Germinal center (tissue), 1 donor: ENCODE results near the gene AKIP1.
A peak's percentile ranks its signal among the peaks of the same experiment; 100 is the strongest.

ENCODE experiments used
- DNase-seq: peaks from one replicate; pipeline ENCODE4 v3.0.0; 2012; ENCODE audit warnings: mixed read lengths, low spot score

The AKIP1 gene

DNA sequence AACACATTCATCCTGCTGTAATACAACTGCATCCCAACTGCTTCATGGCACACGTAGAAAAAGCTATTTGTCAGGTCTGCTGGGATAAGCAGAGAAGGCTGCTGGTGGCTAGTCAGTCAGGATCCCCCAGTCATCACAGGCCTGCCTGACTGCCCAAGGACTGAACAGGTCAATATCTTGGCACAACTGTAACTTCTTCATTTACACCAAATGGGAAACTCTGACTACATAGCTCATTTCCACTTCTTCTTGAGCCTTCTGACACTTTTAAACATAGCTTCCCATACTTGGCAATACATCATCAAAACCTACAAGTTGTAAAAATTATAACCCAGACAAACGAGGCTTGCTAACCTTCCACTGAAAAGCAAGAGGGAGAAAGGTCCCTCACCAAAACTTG lies 50.4 kb downstream of the AKIP1 start:
- no peak for DNase-seq

DNA sequence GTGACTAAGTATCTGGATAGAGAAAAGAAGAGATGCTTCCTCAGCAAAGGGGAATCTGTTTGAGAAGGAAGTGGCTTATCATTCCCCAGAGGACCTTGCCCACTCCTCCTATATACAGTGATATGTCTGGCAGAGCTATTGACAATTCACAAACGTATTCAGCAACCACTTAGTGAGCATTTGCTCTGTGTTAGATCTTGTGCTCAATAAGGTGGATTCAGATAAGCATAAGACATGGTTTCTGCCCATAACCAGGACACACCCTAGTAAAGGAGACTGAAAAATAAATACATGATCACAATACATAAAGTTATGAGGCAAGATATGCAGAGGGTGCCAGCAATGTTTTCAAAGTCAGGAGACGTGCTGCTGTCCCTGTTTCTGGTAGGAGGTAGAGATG lies 51.9 kb downstream of the AKIP1 start:
- DNase-seq: no peak

DNA sequence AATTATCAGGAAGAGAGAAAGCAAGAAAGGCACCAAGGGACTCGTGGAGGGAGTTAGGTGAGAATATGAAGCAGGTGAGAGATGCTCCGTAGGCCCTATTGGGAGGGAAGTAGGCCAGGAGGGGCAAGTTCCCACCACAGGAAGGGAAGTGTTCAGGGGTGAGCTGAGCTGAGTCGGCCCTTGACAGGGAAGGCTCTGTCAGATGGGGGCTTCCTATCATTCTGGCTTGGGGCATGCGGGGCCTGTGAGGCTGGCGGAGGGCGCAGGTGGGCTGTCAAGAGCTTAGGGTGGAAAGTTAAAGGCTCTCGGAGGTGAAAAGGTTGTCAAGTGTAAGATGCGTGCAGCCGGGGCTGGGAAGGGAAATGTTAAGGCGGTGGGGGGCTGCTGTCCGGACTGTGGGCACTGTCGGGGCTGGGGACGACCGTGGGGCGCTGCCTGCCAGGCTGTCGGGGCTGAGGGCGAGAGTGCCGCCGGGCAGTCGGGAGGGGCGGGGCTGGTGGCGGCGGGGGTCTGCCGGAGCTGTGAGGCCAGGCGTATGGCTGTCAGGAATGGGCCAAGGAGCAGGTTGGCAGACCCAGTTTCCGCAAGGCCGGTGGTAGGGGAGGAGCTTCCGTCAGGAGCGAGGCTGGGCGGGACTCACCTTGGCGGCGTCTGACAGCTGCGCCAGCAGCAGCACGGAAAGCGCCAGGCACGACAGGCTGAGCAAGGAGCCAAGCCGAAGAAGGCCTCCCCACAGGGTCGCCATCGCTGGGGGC lies 52.8 kb downstream of the AKIP1 start:
- DNase-seq: peak; percentile 80

DNA sequence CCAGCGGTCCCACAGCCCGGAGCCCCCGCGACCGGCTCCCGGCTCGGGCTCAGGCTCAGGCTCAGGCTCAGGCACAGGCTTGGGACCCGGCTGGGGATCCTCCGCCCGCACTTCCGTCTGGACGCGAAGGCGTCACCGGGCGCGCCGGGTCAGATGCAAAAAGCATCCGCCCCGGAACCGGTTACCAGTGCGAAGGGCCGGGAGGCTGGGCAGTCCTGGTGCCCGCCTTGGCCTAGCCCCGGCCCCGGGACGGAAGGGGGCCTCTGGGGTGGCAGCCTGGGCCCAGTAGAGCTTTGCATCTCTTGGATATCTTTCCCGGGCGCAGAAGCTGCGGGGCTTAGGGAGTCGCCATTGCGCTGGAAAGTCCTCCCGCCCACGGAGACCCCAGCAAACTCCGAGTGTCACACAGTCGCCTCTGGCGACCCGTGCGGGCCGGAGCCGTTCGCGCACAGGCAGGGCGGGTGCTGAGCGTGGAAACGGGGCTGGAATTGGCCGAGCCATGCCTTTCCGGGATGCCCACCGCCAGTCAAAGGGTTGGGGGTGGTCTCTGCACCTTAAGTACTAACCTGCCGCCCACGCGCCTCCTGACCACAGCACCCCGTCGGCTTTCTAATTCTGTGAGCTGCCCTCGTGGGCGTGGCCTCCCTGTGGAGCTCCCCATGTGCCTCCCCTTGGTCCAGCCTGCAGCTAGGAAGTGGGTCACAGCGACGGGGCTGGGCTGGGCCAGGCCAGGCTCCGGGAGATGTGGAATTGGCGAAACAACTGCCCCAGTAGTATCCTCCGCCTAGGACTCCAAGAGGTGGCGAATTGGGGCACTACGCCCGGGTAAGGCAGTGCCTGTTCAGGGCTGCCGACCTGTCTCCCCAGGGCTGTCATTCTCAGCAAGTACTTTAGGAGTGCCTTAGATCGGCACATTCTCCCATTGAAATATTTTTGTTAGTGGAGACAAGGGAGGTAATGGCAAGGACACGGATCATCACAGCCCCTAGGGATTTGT lies 53.6 kb downstream of the AKIP1 start, which contains the start of gene TMEM9B:
Gene TMEM9B, minus strand, starts transcription at position 119 of the 997 bp plus-strand sequence. CDS start 129 bp downstream, outside the sequence.
- DNase-seq: peak; percentile 82

DNA sequence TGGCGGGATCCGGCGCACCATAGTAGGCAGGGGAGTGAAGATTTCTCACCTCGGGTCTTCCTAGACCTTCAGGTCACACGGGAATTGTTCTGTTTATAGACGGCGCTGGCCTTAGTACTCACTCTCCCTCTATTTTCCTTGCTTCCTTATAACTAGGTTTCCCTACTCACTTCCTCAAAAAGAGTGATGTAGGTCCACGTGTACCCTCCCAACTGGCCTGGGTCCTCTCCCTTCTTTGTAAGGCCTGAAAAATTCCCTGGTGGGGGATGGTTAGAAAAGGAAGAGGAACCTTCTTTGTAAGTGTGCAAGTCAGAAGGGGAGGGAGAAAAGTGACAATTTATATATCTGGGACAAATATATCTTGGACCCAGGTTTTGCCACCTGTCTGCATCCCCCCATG lies 56.2 kb downstream of the AKIP1 start:
- no peak for DNase-seq
